ENCODE measurements around the gene ELMO3.

ELMO3 gene

GRCh38 chr16:67242138-67242730 is 43.3 kb downstream of the ELMO3 start:
- no peak for DNase-seq (ENCODE audit: low read depth)

GRCh38 chr16:67243481-67243880 is 44.5 kb downstream of the ELMO3 start:
- no peak for DNase-seq (ENCODE audit: low read depth)

DNA sequence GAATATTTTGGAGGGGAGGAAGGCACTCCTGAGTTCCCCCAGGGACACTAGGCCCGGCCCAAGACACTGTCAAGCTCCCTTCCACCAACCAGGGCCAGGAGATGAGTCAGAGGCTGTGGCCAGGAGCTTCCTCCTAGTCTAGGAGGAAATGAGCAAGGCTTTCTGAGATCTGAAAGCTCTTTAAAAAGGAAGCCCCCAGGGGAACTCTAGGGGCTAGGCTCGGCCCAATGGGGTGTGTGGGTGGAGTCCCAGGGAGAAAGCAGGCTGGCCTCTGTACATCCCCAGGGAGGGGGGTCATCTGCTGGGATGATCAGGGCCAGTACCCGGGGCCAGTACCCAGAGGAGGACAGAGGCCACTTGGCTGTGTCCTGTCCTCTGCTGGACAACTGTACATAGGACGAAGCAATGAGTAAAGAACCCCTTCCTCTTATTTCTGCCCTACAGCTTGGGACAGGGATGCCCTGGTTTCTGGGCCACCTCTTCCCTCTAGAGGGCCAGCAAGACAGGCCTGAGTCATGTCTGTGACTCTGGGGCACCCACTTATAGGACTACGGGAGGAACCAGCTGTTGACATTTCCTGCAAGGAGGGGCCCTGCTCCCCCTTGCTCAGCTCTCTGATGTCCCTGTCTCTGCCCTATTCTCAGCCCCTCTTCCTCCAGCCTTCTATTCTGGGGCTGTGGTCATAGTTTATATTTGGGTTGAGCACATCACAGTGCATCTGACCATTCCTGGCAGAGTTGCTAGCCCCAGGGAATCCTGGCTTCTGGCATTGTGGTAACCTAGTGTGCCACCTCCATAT is 45.7 kb downstream of the ELMO3 start:
- DNase-seq (ENCODE audit: low read depth) = peak; percentile 85

- no peak for DNase-seq (ENCODE audit: low read depth)
Measured at GRCh38 chr16:67245186-67245585, 46.3 kb downstream of the ELMO3 start.

- no peak for DNase-seq (ENCODE audit: low read depth)
Measured at GRCh38 chr16:67245674-67246080, 46.7 kb downstream of the ELMO3 start.

GRCh38 chr16:67246081-67246755 is 47.3 kb downstream of the ELMO3 start:
- peak; percentile 59 for DNase-seq (ENCODE audit: low read depth)

DNA sequence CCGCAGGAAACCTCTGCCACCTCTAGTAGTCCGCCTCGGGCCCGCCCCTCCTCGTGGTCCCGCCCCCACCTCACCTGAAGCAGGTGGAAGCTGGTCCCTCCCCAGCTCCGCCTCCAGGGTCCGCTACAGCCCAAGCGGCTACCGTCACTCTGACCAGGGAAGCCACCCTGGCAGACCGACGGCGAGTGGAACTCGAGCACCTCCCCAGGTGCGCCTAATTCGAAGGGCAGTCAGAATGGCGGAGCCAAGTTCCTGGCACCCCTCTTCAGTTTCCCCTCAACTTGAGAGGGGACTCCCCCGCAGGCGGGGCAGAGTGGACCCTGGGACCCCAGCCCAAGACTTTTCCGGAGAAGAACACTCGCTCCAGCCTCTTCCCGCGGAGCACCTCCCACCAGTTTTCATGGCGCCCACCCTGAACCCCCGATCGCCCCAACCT is 47.8 kb downstream of the ELMO3 start:
- no peak for DNase-seq (ENCODE audit: low read depth)

DNA sequence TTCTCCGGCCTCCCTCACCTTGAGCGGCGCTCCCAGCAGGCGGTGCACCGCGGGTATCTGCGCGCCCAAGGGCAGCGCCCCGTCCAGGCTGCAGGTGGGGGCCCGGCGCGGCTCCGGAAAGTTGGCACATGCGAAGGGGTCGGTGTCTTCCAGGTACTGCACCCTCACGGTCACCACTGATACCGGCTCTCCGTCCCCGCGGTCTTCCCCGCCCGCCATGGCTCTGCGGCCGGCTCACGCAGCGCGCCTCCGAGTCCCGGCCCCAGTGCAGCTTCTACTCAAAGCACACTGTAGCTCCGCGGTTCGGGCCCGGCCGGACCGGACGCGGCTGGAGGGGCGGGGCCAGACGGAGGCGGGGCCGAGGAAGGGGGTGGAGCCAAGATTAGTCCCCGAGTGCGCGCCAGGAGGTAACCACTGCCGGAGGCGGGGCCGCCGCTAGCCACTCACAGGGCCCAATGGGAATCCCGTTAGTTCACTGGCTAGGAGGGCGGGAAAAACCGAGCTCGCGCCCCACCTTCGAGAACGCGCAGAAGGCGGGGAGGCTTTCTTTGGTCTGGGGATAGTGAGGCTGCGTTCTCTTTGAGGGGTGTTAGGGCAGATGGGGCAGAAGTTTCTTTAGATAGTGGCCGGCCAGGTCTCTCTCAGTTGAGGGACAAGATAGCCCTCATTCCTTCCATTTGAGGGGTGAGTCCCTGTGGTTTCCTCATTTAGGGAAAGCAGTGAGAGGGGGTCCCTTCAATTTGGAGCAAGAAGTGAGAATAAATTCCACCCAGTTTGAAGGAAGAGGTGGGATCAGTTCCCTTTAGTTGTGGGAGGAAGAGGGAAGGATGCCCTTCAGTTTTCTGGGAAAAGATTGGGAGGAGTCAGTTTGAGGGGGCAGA is 48.5 kb downstream of the ELMO3 start, which contains the start of gene FHOD1:
Gene FHOD1, minus strand, starts transcription at position 290 of the 881 bp plus-strand sequence. Its CDS starts 71 bp downstream, at position 219.
- peak; percentile 84 for DNase-seq (ENCODE audit: low read depth)

- no peak for DNase-seq (ENCODE audit: low read depth)
Measured at GRCh38 chr16:67248073-67248400, 49.1 kb downstream of the ELMO3 start.

DNA sequence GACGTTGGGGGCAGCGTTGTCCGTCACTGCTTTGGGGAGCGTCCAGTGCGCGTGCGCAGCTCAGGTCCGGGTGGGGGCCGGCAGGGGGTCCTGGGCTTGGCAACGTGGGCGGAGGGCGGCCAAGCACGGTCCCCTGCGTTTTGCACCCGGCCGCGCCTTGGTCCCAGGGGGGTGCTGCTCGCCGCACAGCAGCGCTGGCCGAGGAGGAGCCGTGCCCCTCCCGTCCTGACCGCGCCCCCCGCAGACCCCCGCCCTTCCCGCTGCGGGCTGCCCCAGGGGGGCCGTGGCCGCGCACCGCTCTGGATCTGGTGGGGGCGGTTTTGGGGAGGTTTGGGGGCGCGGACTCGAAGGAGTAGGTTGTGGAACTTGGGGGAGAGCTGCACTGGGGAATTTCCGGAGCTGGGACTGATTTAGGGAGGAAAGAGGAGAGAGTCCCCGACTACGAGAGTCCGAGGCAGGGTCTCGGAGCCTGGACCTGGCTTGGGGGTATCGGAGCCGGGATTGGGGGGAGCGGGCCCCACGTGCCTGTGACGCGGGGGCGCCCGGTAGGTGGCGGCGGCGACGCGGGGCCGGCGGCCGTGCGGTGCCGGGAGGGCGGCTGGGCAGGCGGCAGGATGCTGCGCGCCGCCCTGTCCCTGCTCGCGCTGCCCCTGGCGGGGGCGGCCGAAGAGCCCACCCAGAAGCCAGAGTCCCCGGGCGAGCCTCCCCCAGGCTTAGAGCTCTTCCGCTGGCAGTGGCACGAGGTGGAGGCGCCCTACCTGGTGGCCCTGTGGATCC is 49.7 kb downstream of the ELMO3 start, which contains the start of gene SLC9A5:
Gene SLC9A5, plus strand, starts transcription at position 579 of the 777 bp plus-strand sequence. Its CDS starts 36 bp downstream, at position 615.
- no peak for DNase-seq (ENCODE audit: low read depth)

GRCh38 chr16:67249178-67250044 is 50.5 kb downstream of the ELMO3 start:
- no peak for DNase-seq (ENCODE audit: low read depth)

GRCh38 chr16:67250045-67250327 is 51.1 kb downstream of the ELMO3 start:
- no peak for DNase-seq (ENCODE audit: low read depth)

GRCh38 chr16:67252609-67253497 is 53.9 kb downstream of the ELMO3 start:
- no peak for DNase-seq (ENCODE audit: low read depth)

Data from GM04504 (cell line).